H7 (cell line): ENCODE results near the gene ZNF526. TPM values are rescaled to one million over a fixed set of nuclear protein-coding genes. Genes with fewer than 3 reads are reported as not detected.

Experiments
- DNase-seq: peaks from one replicate; pipeline ENCODE4 v3.0.0; 2012
- H3K27me3 ChIP-seq: 2 replicates; pipeline ENCODE4 v1.6.0; 2011; ENCODE audit warnings: mild to moderate bottlenecking, low read length; ENCODE audit not compliant: control insufficient read depth, insufficient read depth
- H3K36me3 ChIP-seq: replicated peaks from 2 replicates; pipeline ENCODE4 v1.5.1; 2011; ENCODE audit warnings: low read length; ENCODE audit not compliant: control insufficient read depth, insufficient read depth
- H3K4me3 ChIP-seq: 2 replicates; pipeline ENCODE4 v1.5.1; 2011; ENCODE audit warnings: low read depth, mild to moderate bottlenecking, control low read depth, low read length, moderate library complexity; ENCODE audit not compliant: insufficient read depth
- total RNA-seq: library from RNA; depleted of rRNA; stranded (reverse); fragments of >200 nt; shearing (Covaris generic); gene quantifications from 2 replicates; pipeline ENCODE4 v1.2.3, GENCODE V29; 2014

ZNF526 gene
- total RNA-seq, 1 experiment from 2014 or later = 14.6 TPM

GRCh38 chr19:42188665-42189064, 31.4 kb upstream of the ZNF526 start:
- Histone ChIP-seq H3K36me3 (no peaks in the 10 kb centered on the region), H3K27me3 (no peaks in the 10 kb centered on the region; the same call in none of the 2 replicates), H3K4me3 (no peak overlapping the region)
- DNase-seq = no peak

- Histone ChIP-seq H3K4me3 (no peak overlapping the region), H3K27me3 (no peaks in the 10 kb centered on the region; the same call in none of the 2 replicates), H3K36me3 (no peaks in the 10 kb centered on the region)
- no peak for DNase-seq
These were observed 31.0 kb upstream of the ZNF526 start for GRCh38 chr19:42189133-42189532.

- H3K36me3 ChIP-seq = no peaks in the 10 kb centered on the region; the same call in 1 of the 2 replicates
- H3K27me3 ChIP-seq = no peaks in the 10 kb centered on the region; the same call in none of the 2 replicates
- no peak overlapping the region for H3K4me3 ChIP-seq
- DNase-seq = peak; percentile 13
These were observed 28.8 kb upstream of the ZNF526 start for GRCh38 chr19:42191330-42191729.

- Histone ChIP-seq H3K4me3 (no peak overlapping the region), H3K36me3 (no peaks in the 10 kb centered on the region; the same call in 1 of the 2 replicates), H3K27me3 (no peaks in the 10 kb centered on the region; the same call in none of the 2 replicates)
- no peak for DNase-seq
These were observed 28.3 kb upstream of the ZNF526 start for GRCh38 chr19:42191855-42192254.

GRCh38 chr19:42193294-42193693, 26.8 kb upstream of the ZNF526 start:
- Histone ChIP-seq H3K36me3 (no peaks in the 10 kb centered on the region; the same call in 1 of the 2 replicates), H3K4me3 (no peak overlapping the region), H3K27me3 (no peaks in the 10 kb centered on the region; the same call in 1 of the 2 replicates)
- DNase-seq = no peak

GRCh38 chr19:42193706-42194105, 26.4 kb upstream of the ZNF526 start:
- H3K4me3 ChIP-seq = no peak overlapping the region
- no peaks in the 10 kb centered on the region; the same call in 1 of the 2 replicates for H3K27me3 ChIP-seq
- peaks cover 2% of the 10 kb centered on the region for H3K36me3 ChIP-seq
- no peak for DNase-seq

GRCh38 chr19:42196011-42197001, 23.8 kb upstream of the ZNF526 start:
- DNase-seq = peak; percentile 81
- Histone ChIP-seq H3K36me3 (peaks cover 9% of the 10 kb centered on the region), H3K27me3 (no peaks in the 10 kb centered on the region; the same call in 1 of the 2 replicates)

GRCh38 chr19:42197375-42197817, 22.7 kb upstream of the ZNF526 start:
- Histone ChIP-seq H3K36me3 (peaks cover 17% of the 10 kb centered on the region), H3K4me3 (no peak overlapping the region), H3K27me3 (no peaks in the 10 kb centered on the region)
- peak; percentile 81 for DNase-seq

More at GRCh38 chr19:42196011-42197001, 23.8 kb upstream of the ZNF526 start:
- H3K4me3 ChIP-seq = no peak overlapping the region

- Histone ChIP-seq H3K4me3 (no peak overlapping the region), H3K27me3 (no peaks in the 10 kb centered on the region), H3K36me3 (peaks cover 26% of the 10 kb centered on the region)
- DNase-seq = no peak
These were observed 21.3 kb upstream of the ZNF526 start for GRCh38 chr19:42198676-42199439.

- DNase-seq = peak; percentile 82
- Histone ChIP-seq H3K27me3 (no peaks in the 10 kb centered on the region), H3K4me3 (no peak overlapping the region), H3K36me3 (peaks cover 29% of the 10 kb centered on the region)
These were observed 20.5 kb upstream of the ZNF526 start for GRCh38 chr19:42199440-42200115.

- Histone ChIP-seq H3K36me3 (peaks cover 29% of the 10 kb centered on the region), H3K4me3 (no peak overlapping the region), H3K27me3 (no peaks in the 10 kb centered on the region)
- DNase-seq = peak; percentile 43
These were observed 19.9 kb upstream of the ZNF526 start for GRCh38 chr19:42200116-42200715.

GRCh38 chr19:42201489-42202289, 18.4 kb upstream of the ZNF526 start:
- no peak for DNase-seq
- Histone ChIP-seq H3K36me3 (peaks cover 31% of the 10 kb centered on the region), H3K27me3 (no peaks in the 10 kb centered on the region), H3K4me3 (no peak overlapping the region)

GRCh38 chr19:42202290-42202880, 17.7 kb upstream of the ZNF526 start:
- peaks cover 34% of the 10 kb centered on the region for H3K36me3 ChIP-seq
- DNase-seq = no peak
- H3K4me3 ChIP-seq = no peak overlapping the region
- H3K27me3 ChIP-seq = no peaks in the 10 kb centered on the region
